Astrocyte (in vitro differentiated cells and primary cell): ENCODE results near the gene CDK2.

Source experiments
- EZH2 ChIP-seq: IDR thresholded peaks from 2 replicates; pipeline ENCODE4 v1.6.1; 2012; ENCODE audit warnings: mild to moderate bottlenecking, low read length, inconsistent platforms; ENCODE audit not compliant: insufficient read depth
- TF ChIP-seq, protein P1 (sequence below): IDR thresholded peaks from 2 replicates; pipeline ENCODE4 v1.5.1; 2011; ENCODE audit warnings: low read depth, mild to moderate bottlenecking, inconsistent platforms, low read length, moderate library complexity; ENCODE audit not compliant: insufficient read depth

DNA sequence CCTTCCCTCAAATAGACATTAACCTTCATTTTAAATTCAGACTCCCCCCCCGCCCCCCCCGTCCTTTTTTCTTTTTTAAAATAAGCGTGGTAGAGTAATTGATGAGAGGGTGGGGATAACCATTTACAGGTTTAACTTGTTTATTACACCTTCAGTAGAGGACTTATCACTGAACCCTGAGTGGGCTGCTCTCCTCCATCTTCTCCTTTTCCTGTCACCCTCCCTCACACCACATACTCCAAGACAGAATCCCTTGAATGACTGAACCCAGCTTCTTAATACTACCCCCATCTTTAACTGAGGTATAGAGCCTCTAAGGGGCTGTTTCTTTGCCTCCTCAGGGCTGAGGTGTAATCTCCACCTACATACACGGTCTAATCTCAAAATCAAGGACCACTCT lies 50.6 kb downstream of the CDK2 start:
- TF ChIP-seq EZH2 = no peak
- TF ChIP-seq, protein P1, sequence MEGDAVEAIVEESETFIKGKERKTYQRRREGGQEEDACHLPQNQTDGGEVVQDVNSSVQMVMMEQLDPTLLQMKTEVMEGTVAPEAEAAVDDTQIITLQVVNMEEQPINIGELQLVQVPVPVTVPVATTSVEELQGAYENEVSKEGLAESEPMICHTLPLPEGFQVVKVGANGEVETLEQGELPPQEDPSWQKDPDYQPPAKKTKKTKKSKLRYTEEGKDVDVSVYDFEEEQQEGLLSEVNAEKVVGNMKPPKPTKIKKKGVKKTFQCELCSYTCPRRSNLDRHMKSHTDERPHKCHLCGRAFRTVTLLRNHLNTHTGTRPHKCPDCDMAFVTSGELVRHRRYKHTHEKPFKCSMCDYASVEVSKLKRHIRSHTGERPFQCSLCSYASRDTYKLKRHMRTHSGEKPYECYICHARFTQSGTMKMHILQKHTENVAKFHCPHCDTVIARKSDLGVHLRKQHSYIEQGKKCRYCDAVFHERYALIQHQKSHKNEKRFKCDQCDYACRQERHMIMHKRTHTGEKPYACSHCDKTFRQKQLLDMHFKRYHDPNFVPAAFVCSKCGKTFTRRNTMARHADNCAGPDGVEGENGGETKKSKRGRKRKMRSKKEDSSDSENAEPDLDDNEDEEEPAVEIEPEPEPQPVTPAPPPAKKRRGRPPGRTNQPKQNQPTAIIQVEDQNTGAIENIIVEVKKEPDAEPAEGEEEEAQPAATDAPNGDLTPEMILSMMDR = no peak
